ENCODE results near the gene KCNK10.

GRCh38 chr14:88249266-88249665 lies 73.8 kb downstream of the KCNK10 start:
- TF ChIP-seq CTCF (IDR thresholded peaks at IDR 0.05; ENCODE audit: borderline replicate concordance, extremely low read depth, low read length, poor library complexity, severe bottlenecking) = no peak
- TF ChIP-seq EZH2 (IDR thresholded peaks at IDR 0.05; ENCODE audit: borderline replicate concordance, low read depth, low read length, severe bottlenecking) = no peak

Data from DND-41 (cell line).